ENCODE results near the gene SPINT3.

DNA sequence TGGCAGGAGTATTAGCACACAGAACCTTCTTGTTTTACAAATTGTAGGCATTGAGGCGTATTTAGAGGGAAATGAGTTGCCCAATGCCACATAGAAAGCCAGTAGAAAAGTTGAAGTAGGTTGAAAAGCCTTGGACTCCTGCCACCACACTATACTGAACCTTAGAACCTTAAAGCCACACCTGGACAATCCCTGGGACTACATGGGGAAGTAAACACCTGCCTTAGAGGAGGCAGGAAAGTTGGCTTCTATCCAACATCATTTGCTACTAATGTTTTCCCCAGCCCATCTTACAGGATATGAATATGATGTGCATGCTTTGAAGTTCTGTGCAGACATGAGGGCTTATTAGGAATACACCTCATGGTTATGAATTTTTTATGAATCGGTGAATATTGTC, 37.0 kb upstream of the SPINT3 start:
- TF ChIP-seq, protein P1, sequence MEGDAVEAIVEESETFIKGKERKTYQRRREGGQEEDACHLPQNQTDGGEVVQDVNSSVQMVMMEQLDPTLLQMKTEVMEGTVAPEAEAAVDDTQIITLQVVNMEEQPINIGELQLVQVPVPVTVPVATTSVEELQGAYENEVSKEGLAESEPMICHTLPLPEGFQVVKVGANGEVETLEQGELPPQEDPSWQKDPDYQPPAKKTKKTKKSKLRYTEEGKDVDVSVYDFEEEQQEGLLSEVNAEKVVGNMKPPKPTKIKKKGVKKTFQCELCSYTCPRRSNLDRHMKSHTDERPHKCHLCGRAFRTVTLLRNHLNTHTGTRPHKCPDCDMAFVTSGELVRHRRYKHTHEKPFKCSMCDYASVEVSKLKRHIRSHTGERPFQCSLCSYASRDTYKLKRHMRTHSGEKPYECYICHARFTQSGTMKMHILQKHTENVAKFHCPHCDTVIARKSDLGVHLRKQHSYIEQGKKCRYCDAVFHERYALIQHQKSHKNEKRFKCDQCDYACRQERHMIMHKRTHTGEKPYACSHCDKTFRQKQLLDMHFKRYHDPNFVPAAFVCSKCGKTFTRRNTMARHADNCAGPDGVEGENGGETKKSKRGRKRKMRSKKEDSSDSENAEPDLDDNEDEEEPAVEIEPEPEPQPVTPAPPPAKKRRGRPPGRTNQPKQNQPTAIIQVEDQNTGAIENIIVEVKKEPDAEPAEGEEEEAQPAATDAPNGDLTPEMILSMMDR (IDR thresholded peaks at IDR 0.05): no peak
- TF ChIP-seq POLR2A (IDR thresholded peaks at IDR 0.05): no peak

Measured in body of pancreas (tissue), 4 donors.